OCI-LY3 (cell line): ENCODE measurements around the gene DENND1A.

ENCODE experiments used
- H2AFZ ChIP-seq: fragments of 200-600, 300-600 bp; shearing (Covaris generic); 2 replicates; pipeline ENCODE4 v1.6.0; 2014; ENCODE audit warnings: antibody characterized with exemption, low read depth, low read length
- H3K27ac ChIP-seq: fragments of 200-600, 300-600 bp; sonication (generic); 2 replicates; pipeline ENCODE4 v1.5.1; 2014; ENCODE audit warnings: mild to moderate bottlenecking, low read length, moderate library complexity, mixed read lengths
- H3K27me3 ChIP-seq: fragments of 200-600, 300-600 bp; sonication (generic); 2 replicates; pipeline ENCODE4 v1.6.1; 2014; ENCODE audit warnings: low read depth, low read length, mixed read lengths
- H3K36me3 ChIP-seq: fragments of 200-600, 300-600 bp; sonication (generic); replicated peaks from 2 replicates; pipeline ENCODE3; 2014; ENCODE audit warnings: low read depth, low read length, mixed read lengths
- H3K4me1 ChIP-seq: fragments of 300-600, 200-600 bp; sonication (generic); 2 replicates; pipeline ENCODE4 v1.6.1; 2014; ENCODE audit warnings: low read length, mixed read lengths
- H3K4me2 ChIP-seq: fragments of 200-600, 300-600 bp; sonication (generic); 2 replicates; pipeline ENCODE4 v1.6.1; 2014; ENCODE audit warnings: low read length, mixed read lengths
- H3K4me3 ChIP-seq: fragments of 300-600, 200-600 bp; sonication (generic); 2 replicates; pipeline ENCODE4 v1.5.1; 2014; ENCODE audit warnings: antibody characterized with exemption, mild to moderate bottlenecking, low read length, moderate library complexity
- H3K79me2 ChIP-seq: fragments of 300-600, 200-600 bp; shearing (Covaris generic); 2 replicates; pipeline ENCODE4 v1.6.1; 2014; ENCODE audit warnings: mild to moderate bottlenecking, low read length, mixed read lengths
- H3K9ac ChIP-seq: fragments of 300-600, 200-600 bp; shearing (Covaris generic); 2 replicates; pipeline ENCODE4 v1.6.0; 2014; ENCODE audit warnings: mild to moderate bottlenecking, low read length, moderate library complexity
- H3K9me3 ChIP-seq: fragments of 200-600, 300-600 bp; shearing (Covaris generic); 2 replicates; pipeline ENCODE4 v1.6.1; 2014; ENCODE audit warnings: low read length, mixed read lengths; ENCODE audit not compliant: insufficient read depth
- H4K20me1 ChIP-seq: fragments of 200-600, 300-600 bp; sonication (generic); 2 replicates; pipeline ENCODE4 v1.6.1; 2016; ENCODE audit warnings: low read length, mixed read lengths; ENCODE audit not compliant: insufficient read depth
- EZH2phosphoT487 ChIP-seq: fragments of 200-600 bp; shearing (Covaris generic); IDR thresholded peaks from 2 replicates; pipeline ENCODE4 v1.6.1; 2018; ENCODE audit warnings: antibody characterized with exemption, mixed run types, low read depth
- TF ChIP-seq, protein P1 (sequence below): fragments of 200-600, 300-600 bp; sonication (generic); IDR thresholded peaks from 2 replicates; pipeline ENCODE4 v1.5.1; 2014; ENCODE audit warnings: antibody characterized with exemption, low read length, low read depth

Gene DENND1A

DNA sequence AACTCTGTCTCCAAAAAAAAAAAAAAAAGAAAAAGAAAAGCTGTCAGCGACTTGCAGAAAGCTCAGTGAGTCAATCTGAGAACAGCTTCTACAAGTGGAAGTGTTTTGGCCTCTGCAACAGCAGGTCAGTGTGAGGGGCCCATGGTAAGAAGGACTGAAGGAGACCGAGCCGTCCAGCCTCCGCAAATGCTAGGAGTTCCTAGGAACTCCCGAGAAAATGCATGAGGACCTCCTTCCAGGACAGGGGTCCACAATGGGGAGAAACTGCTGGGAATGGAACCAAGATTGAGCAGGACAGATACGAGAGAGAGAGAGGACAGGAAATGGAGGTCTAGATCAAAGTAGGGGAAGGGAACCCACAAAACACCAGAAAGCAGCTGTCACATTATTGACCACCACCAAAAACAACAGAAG lies 393.5 kb downstream of the DENND1A start:
- no peak overlapping the region for H3K9ac ChIP-seq
- H3K36me3 ChIP-seq = peaks cover 28% of the 10 kb centered on the region
- TF ChIP-seq, protein P1, sequence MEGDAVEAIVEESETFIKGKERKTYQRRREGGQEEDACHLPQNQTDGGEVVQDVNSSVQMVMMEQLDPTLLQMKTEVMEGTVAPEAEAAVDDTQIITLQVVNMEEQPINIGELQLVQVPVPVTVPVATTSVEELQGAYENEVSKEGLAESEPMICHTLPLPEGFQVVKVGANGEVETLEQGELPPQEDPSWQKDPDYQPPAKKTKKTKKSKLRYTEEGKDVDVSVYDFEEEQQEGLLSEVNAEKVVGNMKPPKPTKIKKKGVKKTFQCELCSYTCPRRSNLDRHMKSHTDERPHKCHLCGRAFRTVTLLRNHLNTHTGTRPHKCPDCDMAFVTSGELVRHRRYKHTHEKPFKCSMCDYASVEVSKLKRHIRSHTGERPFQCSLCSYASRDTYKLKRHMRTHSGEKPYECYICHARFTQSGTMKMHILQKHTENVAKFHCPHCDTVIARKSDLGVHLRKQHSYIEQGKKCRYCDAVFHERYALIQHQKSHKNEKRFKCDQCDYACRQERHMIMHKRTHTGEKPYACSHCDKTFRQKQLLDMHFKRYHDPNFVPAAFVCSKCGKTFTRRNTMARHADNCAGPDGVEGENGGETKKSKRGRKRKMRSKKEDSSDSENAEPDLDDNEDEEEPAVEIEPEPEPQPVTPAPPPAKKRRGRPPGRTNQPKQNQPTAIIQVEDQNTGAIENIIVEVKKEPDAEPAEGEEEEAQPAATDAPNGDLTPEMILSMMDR = no peak
- no peak for TF ChIP-seq EZH2phosphoT487
- H3K27me3 ChIP-seq = no peaks in the 10 kb centered on the region
- no peak overlapping the region; the same call in 1 of the 2 replicates for H3K4me3 ChIP-seq
- no peaks in the 10 kb centered on the region for H3K79me2 ChIP-seq
- H2AFZ ChIP-seq = no peak overlapping the region
- H3K4me2 ChIP-seq = peak overlapping the region; percentile 49
- no peaks in the 10 kb centered on the region for H4K20me1 ChIP-seq
- peaks cover 8% of the 10 kb centered on the region for H3K4me1 ChIP-seq
- no peak overlapping the region for H3K27ac ChIP-seq
- H3K9me3 ChIP-seq = no peaks in the 10 kb centered on the region

DNA sequence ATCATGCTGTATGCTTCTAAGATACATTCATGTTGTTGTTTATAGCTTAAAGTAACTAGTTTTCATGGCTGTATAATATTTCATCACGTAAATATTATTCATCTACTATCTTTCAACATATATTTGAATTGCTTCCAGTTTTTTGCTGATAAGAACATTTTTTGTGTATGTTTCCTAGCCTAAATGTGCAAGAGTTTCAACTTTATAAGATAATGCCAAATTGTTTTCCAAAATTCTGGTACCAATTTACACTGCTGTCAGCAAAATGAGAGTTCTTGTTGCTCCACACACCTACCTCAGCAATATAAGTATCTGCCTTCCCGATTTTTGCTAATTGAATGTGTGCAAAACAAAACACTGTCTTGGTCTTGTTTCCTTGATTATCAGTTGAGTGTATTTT lies 395.6 kb downstream of the DENND1A start:
- peaks cover 8% of the 10 kb centered on the region for H3K4me1 ChIP-seq
- H3K4me3 ChIP-seq = no peak overlapping the region
- no peak overlapping the region for H3K4me2 ChIP-seq
- no peak overlapping the region for H3K9ac ChIP-seq
- H3K9me3 ChIP-seq = no peaks in the 10 kb centered on the region
- no peak overlapping the region for H2AFZ ChIP-seq
- H3K79me2 ChIP-seq = no peaks in the 10 kb centered on the region
- TF ChIP-seq, protein P1 = no peak
- no peak for TF ChIP-seq EZH2phosphoT487
- H4K20me1 ChIP-seq = no peaks in the 10 kb centered on the region
- H3K27me3 ChIP-seq = no peaks in the 10 kb centered on the region
- no peak overlapping the region for H3K27ac ChIP-seq
- peaks cover 35% of the 10 kb centered on the region for H3K36me3 ChIP-seq

DNA sequence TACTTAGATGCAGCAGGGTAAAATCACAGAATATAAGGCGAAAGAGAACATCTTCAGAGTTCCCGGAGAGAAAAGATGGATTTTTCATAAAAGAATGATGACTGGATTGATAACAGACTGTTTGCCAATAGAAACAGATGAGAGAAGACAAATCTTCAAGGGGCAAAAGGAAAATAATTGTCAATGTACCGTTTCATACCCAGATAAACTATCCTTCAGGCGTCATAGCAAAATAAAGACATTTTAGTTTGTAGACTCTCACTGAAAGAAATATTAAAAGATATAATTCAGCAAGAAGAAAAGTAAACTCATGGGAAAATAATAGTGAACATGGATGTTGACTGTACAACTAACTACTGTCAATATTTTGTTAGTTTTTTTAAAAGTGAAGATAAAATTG lies 399.7 kb downstream of the DENND1A start:
- H3K36me3 ChIP-seq = peaks cover 40% of the 10 kb centered on the region
- no peak for TF ChIP-seq EZH2phosphoT487
- TF ChIP-seq, protein P1 = no peak
- H3K4me3 ChIP-seq = no peak overlapping the region
- H3K9me3 ChIP-seq = no peaks in the 10 kb centered on the region
- H3K79me2 ChIP-seq = no peaks in the 10 kb centered on the region
- H3K27ac ChIP-seq = no peak overlapping the region
- no peaks in the 10 kb centered on the region for H3K4me1 ChIP-seq
- peaks cover 9% of the 10 kb centered on the region; the same call in 1 of the 2 replicates for H4K20me1 ChIP-seq
- no peak overlapping the region for H3K4me2 ChIP-seq
- H2AFZ ChIP-seq = no peak overlapping the region
- H3K27me3 ChIP-seq = no peaks in the 10 kb centered on the region
- H3K9ac ChIP-seq = no peak overlapping the region

DNA sequence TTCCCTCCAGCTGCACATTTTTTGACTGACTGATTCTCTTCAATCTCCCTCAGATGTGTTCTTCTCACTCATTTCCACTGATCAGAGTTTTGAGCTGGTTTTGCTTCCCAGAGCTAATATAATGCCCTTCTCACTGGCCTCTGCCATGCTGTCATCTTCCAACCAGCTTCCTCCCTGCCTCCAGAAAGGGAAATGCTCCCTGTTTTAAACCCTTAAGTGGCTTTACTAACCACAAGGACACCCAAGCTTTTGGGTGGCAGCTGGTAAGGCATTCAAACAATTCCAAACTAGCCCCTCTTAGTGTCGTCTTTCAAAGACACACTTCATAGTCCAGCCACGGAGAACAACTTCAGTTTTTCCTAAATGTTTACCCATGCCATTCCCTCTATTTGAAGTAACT lies 401.4 kb downstream of the DENND1A start:
- no peaks in the 10 kb centered on the region for H3K27me3 ChIP-seq
- H3K9ac ChIP-seq = no peak overlapping the region
- no peaks in the 10 kb centered on the region for H3K9me3 ChIP-seq
- peaks cover 30% of the 10 kb centered on the region for H3K36me3 ChIP-seq
- H3K4me2 ChIP-seq = no peak overlapping the region
- peaks cover 14% of the 10 kb centered on the region; the same call in 1 of the 2 replicates for H4K20me1 ChIP-seq
- no peak overlapping the region for H3K4me3 ChIP-seq
- H3K27ac ChIP-seq = no peak overlapping the region
- TF ChIP-seq, protein P1 = no peak
- no peak for TF ChIP-seq EZH2phosphoT487
- H3K4me1 ChIP-seq = no peaks in the 10 kb centered on the region
- no peak overlapping the region for H2AFZ ChIP-seq
- no peaks in the 10 kb centered on the region for H3K79me2 ChIP-seq
